IMR-90 (cell line): Measurements from ENCODE around the gene TRAF6.
A peak's percentile ranks its signal among the peaks of the same experiment; 100 is the strongest.

Experiments
- BHLHE40 ChIP-seq: fragments of 150-350 bp; IDR thresholded peaks from 2 replicates; pipeline ENCODE4 v1.6.1; 2016; ENCODE audit warnings: mild to moderate bottlenecking, low read depth, low read length
- CTCF ChIP-seq: conservative IDR thresholded peaks from 2 replicates; pipeline ENCODE4 v1.5.1; 2012; ENCODE audit warnings: mild to moderate bottlenecking, low read depth, low read length, improper control_type of control experiment
- ELK1 ChIP-seq: fragments of 150-350 bp; IDR thresholded peaks from 2 replicates; pipeline ENCODE4 v1.6.1; 2016; ENCODE audit warnings: low read depth, mild to moderate bottlenecking, low read length, moderate library complexity, borderline replicate concordance
- FOS ChIP-seq: fragments of 150-350 bp; IDR thresholded peaks from 2 replicates; pipeline ENCODE4 v1.6.1; 2016; ENCODE audit warnings: low read depth, low read length
- MAZ ChIP-seq: IDR thresholded peaks from 2 replicates; pipeline ENCODE4 v1.6.1; 2012; ENCODE audit warnings: low read depth, mild to moderate bottlenecking, low read length, improper control_type of control experiment, moderate library complexity, borderline replicate concordance
- MXI1 ChIP-seq: IDR thresholded peaks from 2 replicates; pipeline ENCODE4 v1.6.1; 2012; ENCODE audit warnings: low read depth, mild to moderate bottlenecking, low read length, moderate library complexity, borderline replicate concordance
- POLR2A ChIP-seq: IDR thresholded peaks from 2 replicates; pipeline ENCODE4 v1.6.1; 2012; ENCODE audit warnings: mild to moderate bottlenecking, low read depth, low read length
- RFX5 ChIP-seq: IDR thresholded peaks from 2 replicates; pipeline ENCODE4 v1.8.0; 2012; ENCODE audit warnings: low read depth, mild to moderate bottlenecking, low read length, moderate library complexity
- SMC3 ChIP-seq: fragments of 150-350 bp; IDR thresholded peaks from 2 replicates; pipeline ENCODE4 v1.6.1; 2016; ENCODE audit warnings: low read depth, mild to moderate bottlenecking, antibody characterized with exemption, low read length, moderate library complexity
- USF2 ChIP-seq: fragments of 150-350 bp; IDR thresholded peaks from 2 replicates; pipeline ENCODE4 v1.6.1; 2017; ENCODE audit warnings: mild to moderate bottlenecking, antibody characterized with exemption, low read length, low read depth

GRCh38 chr11:36500315-36500721 is 9.8 kb downstream of the TRAF6 start:
- TF ChIP-seq MXI1 (no peak), CTCF (no peak), RFX5 (no peak), POLR2A (peak; percentile 33; the same call in 1 of the 2 replicates), ELK1 (no peak), USF2 (no peak), FOS (peak; percentile 60), SMC3 (no peak), MAZ (no peak), BHLHE40 (no peak)
